Progenitor cell of endocrine pancreas (in vitro differentiated cells): Measurements from ENCODE around the gene RPL18A. TPM values are rescaled to one million over a fixed set of nuclear protein-coding genes. Genes with fewer than 3 reads are reported as not detected.

Experiments used
- DNase-seq: peaks from one replicate; pipeline ENCODE4 v3.0.0; 2021; ENCODE audit warnings: low spot score; ENCODE audit not compliant: unreplicated experiment
- H3K27ac Mint-ChIP-seq: 2 replicates; pipeline ENCODE4 v1.8.0; 2021; ENCODE audit warnings: mild to moderate bottlenecking, moderate library complexity, mixed read lengths
- H3K27me3 Mint-ChIP-seq: 2 replicates; pipeline ENCODE4 v1.8.0; 2021; ENCODE audit warnings: mixed read lengths
- H3K36me3 Mint-ChIP-seq: 2 replicates; pipeline ENCODE4 v1.8.0; 2022; ENCODE audit warnings: mixed read lengths; ENCODE audit not compliant: insufficient read depth
- H3K4me1 Mint-ChIP-seq: 2 replicates; pipeline ENCODE4 v1.8.0; 2021; ENCODE audit warnings: low read depth, mixed read lengths
- H3K4me3 Mint-ChIP-seq: 2 replicates; pipeline ENCODE4 v1.8.0; 2021; ENCODE audit warnings: low read depth, mild to moderate bottlenecking, moderate library complexity, mixed read lengths
- H3K9me3 Mint-ChIP-seq: 2 replicates; pipeline ENCODE4 v1.8.0; 2021; ENCODE audit warnings: low read depth, mixed read lengths
- total RNA-seq: library from RNA; stranded (reverse); gene quantifications from 2 replicates; pipeline ENCODE4 v1.2.1, GENCODE V29; 2021
- TF ChIP-seq, protein P1 (sequence below): fragments of 200-600 bp; sonication (generic); IDR thresholded peaks from one replicate; pipeline ENCODE4 v1.5.0; 2021; ENCODE audit warnings: antibody characterized with exemption, mild to moderate bottlenecking; ENCODE audit not compliant: unreplicated experiment

Gene RPL18A
- total RNA-seq, 1 donor from 2014 or later, result 1,687 TPM

DNA sequence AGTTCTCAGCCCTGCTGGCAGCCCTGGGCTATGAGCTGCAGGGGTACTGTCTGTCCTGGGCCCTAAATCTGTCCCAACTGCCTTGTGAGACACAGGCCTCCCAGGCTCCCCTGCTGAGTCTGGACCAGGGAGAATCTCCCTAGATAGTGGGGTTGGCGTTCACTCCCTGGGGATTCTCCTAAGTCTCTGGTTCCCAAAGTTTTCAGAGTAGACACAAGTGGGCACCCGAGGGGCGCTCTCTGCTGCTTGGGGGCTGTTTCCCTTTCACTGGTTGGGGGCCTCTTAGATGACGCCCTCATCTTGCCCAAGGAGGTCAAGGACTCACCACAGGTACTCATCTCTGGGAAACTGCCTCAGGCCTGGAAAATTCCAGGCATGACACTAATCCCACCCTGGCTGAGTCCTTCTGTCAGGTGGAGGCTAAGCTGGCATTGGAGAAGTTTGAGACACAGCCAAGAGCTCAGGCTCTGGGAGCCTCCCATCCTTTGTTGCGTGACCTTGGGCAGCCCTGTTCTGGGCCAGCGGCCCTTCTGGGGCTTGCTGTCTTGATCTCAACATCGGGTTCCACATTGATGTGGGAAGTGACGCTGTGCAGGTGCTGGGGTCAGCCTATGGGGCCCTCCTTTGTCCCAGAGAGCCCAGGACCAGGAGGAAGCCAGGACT, 3.9 kb downstream of the RPL18A start:
- Mint-ChIP-seq H3K27ac (no peak overlapping the region), H3K4me1 (peaks cover 19% of the 10 kb centered on the region), H3K9me3 (no peaks in the 10 kb centered on the region), H3K4me3 (no peak overlapping the region), H3K27me3 (peaks cover 9% of the 10 kb centered on the region), H3K36me3 (peaks cover 17% of the 10 kb centered on the region)
- TF ChIP-seq, protein P1, sequence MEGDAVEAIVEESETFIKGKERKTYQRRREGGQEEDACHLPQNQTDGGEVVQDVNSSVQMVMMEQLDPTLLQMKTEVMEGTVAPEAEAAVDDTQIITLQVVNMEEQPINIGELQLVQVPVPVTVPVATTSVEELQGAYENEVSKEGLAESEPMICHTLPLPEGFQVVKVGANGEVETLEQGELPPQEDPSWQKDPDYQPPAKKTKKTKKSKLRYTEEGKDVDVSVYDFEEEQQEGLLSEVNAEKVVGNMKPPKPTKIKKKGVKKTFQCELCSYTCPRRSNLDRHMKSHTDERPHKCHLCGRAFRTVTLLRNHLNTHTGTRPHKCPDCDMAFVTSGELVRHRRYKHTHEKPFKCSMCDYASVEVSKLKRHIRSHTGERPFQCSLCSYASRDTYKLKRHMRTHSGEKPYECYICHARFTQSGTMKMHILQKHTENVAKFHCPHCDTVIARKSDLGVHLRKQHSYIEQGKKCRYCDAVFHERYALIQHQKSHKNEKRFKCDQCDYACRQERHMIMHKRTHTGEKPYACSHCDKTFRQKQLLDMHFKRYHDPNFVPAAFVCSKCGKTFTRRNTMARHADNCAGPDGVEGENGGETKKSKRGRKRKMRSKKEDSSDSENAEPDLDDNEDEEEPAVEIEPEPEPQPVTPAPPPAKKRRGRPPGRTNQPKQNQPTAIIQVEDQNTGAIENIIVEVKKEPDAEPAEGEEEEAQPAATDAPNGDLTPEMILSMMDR, result no peak
- no peak for DNase-seq

DNA sequence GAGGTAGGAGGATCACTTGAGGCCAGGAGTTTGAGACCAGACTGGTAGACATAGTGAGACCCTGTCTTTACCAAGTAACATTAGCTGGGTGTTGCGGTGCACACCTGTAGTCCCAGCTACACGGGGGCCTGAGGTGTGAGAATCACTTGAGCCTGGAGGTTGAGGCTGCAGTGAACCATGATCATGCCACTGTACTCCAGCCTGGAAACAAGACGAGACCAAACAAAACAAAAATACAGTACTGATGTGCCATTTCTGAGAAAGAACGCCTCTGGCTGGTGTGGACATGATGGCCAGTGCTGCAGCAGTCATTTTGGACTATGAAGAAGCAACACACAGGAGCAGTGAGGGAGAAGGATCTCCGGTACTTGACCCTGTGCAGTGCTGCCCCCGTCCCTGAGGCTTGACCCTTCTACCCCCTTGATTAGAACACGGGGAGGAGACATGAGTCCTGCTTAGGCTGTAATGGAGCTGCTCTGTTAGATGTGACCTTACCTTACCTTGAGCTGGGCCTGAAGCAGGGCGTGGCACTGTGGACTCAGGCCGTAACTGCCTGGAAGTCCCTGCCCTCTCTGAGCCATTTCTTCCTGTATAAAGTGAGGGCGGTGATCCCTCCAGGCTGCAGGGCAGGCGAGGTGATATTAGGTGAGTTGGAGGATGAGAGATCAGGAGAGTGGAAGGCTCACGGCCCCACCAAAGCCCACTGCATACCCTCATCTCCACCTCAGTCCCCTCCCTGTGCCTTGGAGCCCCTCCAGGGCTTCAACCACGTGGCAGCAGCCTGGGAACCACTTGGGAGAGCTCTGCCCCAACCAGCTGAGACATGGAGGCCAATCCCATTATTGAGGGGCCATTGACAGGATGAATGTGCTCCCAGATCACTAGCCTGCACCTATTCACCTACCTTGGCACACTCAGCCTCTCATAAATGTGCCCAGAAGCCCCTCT, 5.9 kb downstream of the RPL18A start:
- H3K27ac Mint-ChIP-seq, result peak overlapping the region; percentile 85
- TF ChIP-seq, protein P1, result no peak
- no peak overlapping the region for H3K4me3 Mint-ChIP-seq
- no peaks in the 10 kb centered on the region for H3K9me3 Mint-ChIP-seq
- no peak for DNase-seq
- H3K4me1 Mint-ChIP-seq, result peaks cover 11% of the 10 kb centered on the region
- peaks cover 23% of the 10 kb centered on the region for H3K27me3 Mint-ChIP-seq
- H3K36me3 Mint-ChIP-seq, result peaks cover 15% of the 10 kb centered on the region

DNA sequence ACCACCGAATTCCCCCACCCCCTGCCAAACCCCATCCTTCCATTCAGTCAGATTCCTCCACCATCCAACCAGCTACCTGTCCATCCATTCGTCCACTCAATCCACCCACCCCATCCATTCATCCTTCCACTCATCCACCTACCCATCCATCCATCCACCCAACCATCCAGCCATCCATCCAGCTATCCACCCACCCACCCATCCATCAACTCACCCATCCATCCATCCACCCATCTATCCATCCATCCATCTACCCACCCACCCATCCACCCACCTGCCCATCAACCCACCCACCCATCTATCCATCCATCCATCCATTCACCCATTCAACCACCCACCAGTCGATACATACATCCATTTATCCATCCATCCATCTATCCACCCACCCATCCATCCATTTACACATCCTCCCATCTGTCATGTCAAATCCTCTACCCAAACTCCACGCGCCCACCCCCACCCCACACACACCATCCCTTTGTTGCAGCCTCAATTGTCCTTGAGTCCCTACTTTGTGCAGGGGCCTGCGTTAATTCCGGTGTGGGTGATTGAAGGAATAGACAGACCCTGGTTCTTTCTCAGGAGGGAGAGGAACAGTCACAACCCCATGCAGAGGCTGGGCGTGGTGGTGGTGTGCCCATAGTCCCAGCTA, 6.7 kb downstream of the RPL18A start:
- H3K27me3 Mint-ChIP-seq, result peaks cover 29% of the 10 kb centered on the region
- TF ChIP-seq, protein P1, result no peak
- DNase-seq, result no peak
- H3K9me3 Mint-ChIP-seq, result no peaks in the 10 kb centered on the region
- H3K27ac Mint-ChIP-seq, result no peak overlapping the region
- H3K4me3 Mint-ChIP-seq, result no peak overlapping the region
- peaks cover 8% of the 10 kb centered on the region for H3K36me3 Mint-ChIP-seq
- peaks cover 4% of the 10 kb centered on the region for H3K4me1 Mint-ChIP-seq

DNA sequence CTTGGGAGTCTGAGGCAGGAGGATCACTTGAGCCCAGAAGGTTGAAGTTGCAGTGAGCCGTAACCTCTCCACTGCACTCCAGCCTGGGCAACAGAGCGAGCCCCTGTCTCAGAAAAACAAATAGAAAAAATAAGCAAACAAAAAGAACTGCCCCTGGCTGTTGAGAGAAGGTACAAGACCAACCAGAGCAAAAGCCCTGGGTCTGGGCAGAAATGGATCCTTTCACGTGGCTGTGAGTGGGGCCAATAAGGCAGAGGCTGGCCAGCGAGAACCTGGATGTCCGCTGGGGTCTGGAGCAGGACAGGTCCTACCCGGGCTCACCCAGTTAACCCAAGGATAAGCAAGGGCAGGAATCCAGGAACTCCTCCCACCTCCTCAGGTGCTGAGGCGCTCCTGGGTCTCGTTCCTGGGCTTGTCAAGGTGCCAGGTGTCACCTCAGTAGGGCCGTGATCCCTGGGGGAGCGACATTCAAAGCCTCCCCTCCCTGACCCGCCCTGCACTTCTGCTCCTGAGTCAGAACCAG, 7.3 kb downstream of the RPL18A start:
- peaks cover 6% of the 10 kb centered on the region for H3K36me3 Mint-ChIP-seq
- TF ChIP-seq, protein P1, result no peak

DNA sequence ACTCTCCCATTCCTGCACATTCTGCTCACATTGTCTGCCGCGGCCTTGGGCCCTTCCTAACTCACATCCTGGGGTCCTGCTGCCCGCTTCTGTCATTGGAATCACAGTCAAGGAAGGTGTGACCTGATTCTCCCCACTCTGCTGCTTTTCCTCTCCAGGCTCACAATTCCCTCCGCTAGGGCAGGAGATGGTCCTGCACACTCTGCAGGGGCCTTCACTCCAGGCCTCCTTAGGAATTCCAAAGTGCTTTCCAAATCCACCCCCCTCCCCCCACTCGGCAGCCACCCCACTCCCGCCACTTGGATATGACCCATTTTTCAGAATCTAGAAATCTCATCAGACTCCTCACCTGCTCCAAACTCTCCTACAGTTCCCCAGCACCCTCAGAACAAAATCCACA, 9.0 kb downstream of the RPL18A start:
- TF ChIP-seq, protein P1, result no peak
- H3K27ac Mint-ChIP-seq, result no peak overlapping the region
- no peaks in the 10 kb centered on the region for H3K9me3 Mint-ChIP-seq
- DNase-seq, result no peak
- H3K4me3 Mint-ChIP-seq, result no peak overlapping the region
- H3K27me3 Mint-ChIP-seq, result peaks cover 35% of the 10 kb centered on the region
- H3K4me1 Mint-ChIP-seq, result no peaks in the 10 kb centered on the region
- peaks cover under 1% of the 10 kb centered on the region for H3K36me3 Mint-ChIP-seq

More for the DNA sequence above, 7.3 kb downstream of the RPL18A start:
- Mint-ChIP-seq H3K9me3 (no peaks in the 10 kb centered on the region), H3K4me3 (no peak overlapping the region), H3K27me3 (peaks cover 32% of the 10 kb centered on the region), H3K27ac (no peak overlapping the region), H3K4me1 (no peaks in the 10 kb centered on the region)
- DNase-seq, result no peak
